Body of pancreas (tissue), 4 donors: Measurements from ENCODE around the gene CENPC.

Experiments used
- CTCF ChIP-seq, 7 experiments: fragments of 450-650 bp in 4 of 7; fragments of 200-600 bp in 3 of 7; sonication (generic) in 3 of 7; IDR thresholded peaks; one replicate each; pipeline ENCODE4 v1.5.1; 2016 to 2019; ENCODE audit warnings: antibody characterized with exemption in 7 of 7
- POLR2A ChIP-seq, 3 donors: fragments of 450-650 bp; IDR thresholded peaks; one replicate each; pipeline ENCODE4 v1.6.1; 2016; ENCODE audit warnings: antibody characterized with exemption in 3 of 3, mild to moderate bottlenecking in 2 of 3

- TF ChIP-seq POLR2A (IDR thresholded peaks at IDR 0.05) (no peak), CTCF (IDR thresholded peaks at IDR 0.05) (no peak)
These were observed 79.6 kb downstream of the CENPC start for GRCh38 chr4:67465763-67466052.
